Cardiac fibroblast (primary cell): ENCODE measurements around the gene TRIM50.
A peak's percentile ranks its signal among the peaks of the same experiment; 100 is the strongest.

ENCODE experiments used
- DNase-seq, 2 donors: peaks; one replicate each; pipeline versions ENCODE4 v3.0.0 to v3.0.0-alpha.2; 2010; ENCODE audit warnings: low read depth in 2 of 2
- H3K4me3 ChIP-seq, 2 donors: replicated peaks in 1 of 2; 1 replicate in 1 of 2; 2 replicates in 1 of 2; pipeline ENCODE4 v1.5.1; 2011; ENCODE audit warnings: low read depth in 2 of 2, low read length in 2 of 2, mild to moderate bottlenecking in 2 of 2, moderate library complexity in 1 of 2
- CTCF ChIP-seq: IDR thresholded peaks from one replicate; pipeline ENCODE4 v1.5.1; 2011; ENCODE audit warnings: low read depth, mild to moderate bottlenecking, low read length, inconsistent platforms

TRIM50 gene

GRCh38 chr7:73349763-73350162, 21.9 kb upstream of the TRIM50 start:
- no peak for TF ChIP-seq CTCF
- no peak overlapping the region for H3K4me3 ChIP-seq
- no peak for DNase-seq

GRCh38 chr7:73345951-73346350, 18.1 kb upstream of the TRIM50 start:
- no peak for DNase-seq
- H3K4me3 ChIP-seq = no peak overlapping the region

GRCh38 chr7:73345538-73345937, 17.7 kb upstream of the TRIM50 start:
- no peak for DNase-seq
- no peak overlapping the region for H3K4me3 ChIP-seq
- TF ChIP-seq CTCF = no peak

More at GRCh38 chr7:73345951-73346350, 18.1 kb upstream of the TRIM50 start:
- no peak for TF ChIP-seq CTCF

- H3K4me3 ChIP-seq = no peak overlapping the region
- DNase-seq = no peak
- TF ChIP-seq CTCF = no peak
These were observed 15.9 kb upstream of the TRIM50 start for GRCh38 chr7:73343671-73344380.

GRCh38 chr7:73342645-73343044, 14.8 kb upstream of the TRIM50 start:
- peak; percentile 68 to 73 for DNase-seq
- TF ChIP-seq CTCF = peak; percentile 60
- H3K4me3 ChIP-seq = peak overlapping the region in 1 of 2 donors; percentile 21

- peak; percentile 74 to 82 for DNase-seq
- no peak overlapping the region for H3K4me3 ChIP-seq
- no peak for TF ChIP-seq CTCF
These were observed 14.0 kb upstream of the TRIM50 start for GRCh38 chr7:73341877-73342276.

- H3K4me3 ChIP-seq = no peak overlapping the region
- DNase-seq = no peak
- TF ChIP-seq CTCF = no peak
These were observed 12.6 kb upstream of the TRIM50 start for GRCh38 chr7:73340514-73340913.
